Body of pancreas (tissue), 4 donors: ENCODE data around the gene MSI2.

Source experiments
- CTCF ChIP-seq, 7 experiments: fragments of 450-650 bp in 4 of 7; fragments of 200-600 bp in 3 of 7; sonication (generic) in 3 of 7; IDR thresholded peaks; one replicate each; pipeline ENCODE4 v1.5.1; 2016 to 2019; ENCODE audit warnings: antibody characterized with exemption in 7 of 7
- POLR2A ChIP-seq, 3 donors: fragments of 450-650 bp; IDR thresholded peaks; one replicate each; pipeline ENCODE4 v1.6.1; 2016; ENCODE audit warnings: antibody characterized with exemption in 3 of 3, mild to moderate bottlenecking in 2 of 3

GRCh38 chr17:57293077-57293476, 36.8 kb downstream of the MSI2 start:
- TF ChIP-seq CTCF (IDR thresholded peaks at IDR 0.05) (no peak), POLR2A (IDR thresholded peaks at IDR 0.05) (no peak)
